Measurements from ENCODE around the gene UBXN1. TPM values are rescaled to one million over a fixed set of nuclear protein-coding genes. Genes with fewer than 3 reads are reported as not detected.

UBXN1 gene
- total RNA-seq, 1 experiment from 2014 or later: 135 TPM

GRCh38 chr11:62676698-62677097, 2.2 kb downstream of the UBXN1 start:
- peak overlapping the region; percentile 48; the same call in 1 of the 2 replicates for H3K27ac Mint-ChIP-seq

More at GRCh38 chr11:62676698-62677097, 2.2 kb downstream of the UBXN1 start:
- Mint-ChIP-seq H3K9me3 (no peaks in the 10 kb centered on the region), H3K36me3 (peaks cover 38% of the 10 kb centered on the region), H3K4me1 (peaks cover 29% of the 10 kb centered on the region), H3K4me3 (peak overlapping the region; percentile 87), H3K27me3 (ENCODE audit: low read depth) (no peaks in the 10 kb centered on the region)
- DNase-seq (ENCODE audit: low spot score) (peak; percentile 31), ATAC-seq (no peak)
- TF ChIP-seq PRRX2 (CRISPR knock-in tag; IDR thresholded peaks at IDR 0.05) (no peak), AR (CRISPR knock-in tag; IDR thresholded peaks at IDR 0.05) (no peak), ETV6 (CRISPR knock-in tag; IDR thresholded peaks at IDR 0.05) (no peak), ZNF317 (CRISPR knock-in tag; IDR thresholded peaks at IDR 0.05; ENCODE audit: borderline replicate concordance, low read depth) (no peak), EMX1 (CRISPR knock-in tag; IDR thresholded peaks at IDR 0.05) (no peak), ZNF263 (CRISPR knock-in tag; IDR thresholded peaks at IDR 0.05; ENCODE audit: low read depth) (no peak), ATF6 (CRISPR knock-in tag; IDR thresholded peaks at IDR 0.05) (no peak), JAZF1 (CRISPR knock-in tag; IDR thresholded peaks at IDR 0.05) (no peak), ARID4B (CRISPR knock-in tag; IDR thresholded peaks at IDR 0.05; ENCODE audit: borderline replicate concordance) (no peak), AFF4 (CRISPR knock-in tag; IDR thresholded peaks at IDR 0.05; ENCODE audit: borderline replicate concordance) (no peak), NFYB (CRISPR knock-in tag; conservative IDR thresholded peaks at IDR 0.05; ENCODE audit: low read depth) (no peak), GRHL2 (CRISPR knock-in tag; IDR thresholded peaks at IDR 0.05; ENCODE audit: insufficient replicate concordance, severe bottlenecking) (no peak), HMGXB4 (CRISPR knock-in tag; IDR thresholded peaks at IDR 0.05) (no peak), MLX (CRISPR knock-in tag; IDR thresholded peaks at IDR 0.05) (no peak), ELF4 (CRISPR knock-in tag; IDR thresholded peaks at IDR 0.05; ENCODE audit: low read depth) (no peak), CREM (CRISPR knock-in tag; IDR thresholded peaks at IDR 0.05) (no peak)
- CTCF ChIA-PET: interaction anchor here (0.9 to 1.7 kb wide), 9 partner anchors 12 to 252 kb away, joined by 3 to 10 read pairs (median 5); partner anchors contain the start of genes BSCL2, C11orf98, CSKMT and GNG3
- POLR2A ChIA-PET: interaction anchor here (0.5 to 1.8 kb wide), 4 partner anchors 9 to 55 kb away, joined by 3 to 8 read pairs (median 4); partner anchors contain the start of genes B3GAT3, C11orf98 and CSKMT
